GM19240 (cell line): Measurements from ENCODE around the gene NELL1.
A peak's percentile ranks its signal among the peaks of the same experiment; 100 is the strongest.

Experiments
- DNase-seq: peaks from one replicate; pipeline ENCODE4 v3.0.0; 2011; ENCODE audit warnings: low spot score; ENCODE audit not compliant: insufficient read length

The NELL1 gene

GRCh38 chr11:21475276-21475675 is 805.9 kb downstream of the NELL1 start:
- no peak for DNase-seq

- no peak for DNase-seq
Observed at GRCh38 chr11:21476588-21476987, 807.2 kb downstream of the NELL1 start.

- no peak for DNase-seq
Observed at GRCh38 chr11:21480240-21480639, 810.9 kb downstream of the NELL1 start.

GRCh38 chr11:21481255-21481654 is 811.9 kb downstream of the NELL1 start:
- no peak for DNase-seq

- DNase-seq = no peak
Observed at GRCh38 chr11:21484039-21484438, 814.7 kb downstream of the NELL1 start.

- DNase-seq = no peak
Observed at GRCh38 chr11:21485006-21485405, 815.6 kb downstream of the NELL1 start.

GRCh38 chr11:21485426-21485825 is 816.0 kb downstream of the NELL1 start:
- no peak for DNase-seq

- no peak for DNase-seq
Observed at GRCh38 chr11:21489416-21490115, 820.2 kb downstream of the NELL1 start.

GRCh38 chr11:21492931-21493330 is 823.5 kb downstream of the NELL1 start:
- no peak for DNase-seq

GRCh38 chr11:21494946-21495345 is 825.6 kb downstream of the NELL1 start:
- DNase-seq = no peak

GRCh38 chr11:21495879-21496278 is 826.5 kb downstream of the NELL1 start:
- DNase-seq = no peak

- DNase-seq = no peak
Observed at GRCh38 chr11:21501245-21501644, 831.9 kb downstream of the NELL1 start.

- DNase-seq = no peak
Observed at GRCh38 chr11:21505070-21505469, 835.7 kb downstream of the NELL1 start.

GRCh38 chr11:21511835-21512440 is 842.6 kb downstream of the NELL1 start:
- DNase-seq = peak; percentile 13

- DNase-seq = no peak
Observed at GRCh38 chr11:21514316-21514715, 844.9 kb downstream of the NELL1 start.

- DNase-seq = no peak
Observed at GRCh38 chr11:21520244-21520643, 850.9 kb downstream of the NELL1 start.

- no peak for DNase-seq
Observed at GRCh38 chr11:21529187-21529586, 859.8 kb downstream of the NELL1 start.

GRCh38 chr11:21534288-21534687 is 864.9 kb downstream of the NELL1 start:
- no peak for DNase-seq

GRCh38 chr11:21537980-21538379 is 868.6 kb downstream of the NELL1 start:
- DNase-seq = no peak

GRCh38 chr11:21541187-21541751 is 871.9 kb downstream of the NELL1 start:
- DNase-seq = no peak

GRCh38 chr11:21543901-21544300 is 874.5 kb downstream of the NELL1 start:
- DNase-seq = no peak

- no peak for DNase-seq
Observed at GRCh38 chr11:21545699-21546098, 876.3 kb downstream of the NELL1 start.

GRCh38 chr11:21546703-21547102 is 877.3 kb downstream of the NELL1 start:
- DNase-seq = no peak
